HG03280 (cell line): ENCODE results near the gene SND1.
"Not testable (repeated sequence)": the region's sequence is repeated elsewhere in the genome, so short reads cannot be mapped to it uniquely, and the experiment has no call there.

Source experiments
- ATAC-seq: cut with Tn5 transposase; IDR thresholded peaks from one replicate; pipeline ENCODE4 v1.9.1; 2021; ENCODE audit warnings: mild to moderate bottlenecking, moderate library complexity; ENCODE audit not compliant: unreplicated experiment

Gene SND1

GRCh38 chr7:127900732-127901685 lies 249.0 kb downstream of the SND1 start:
- peak; percentile 45 for ATAC-seq

GRCh38 chr7:127901895-127902703 lies 250.1 kb downstream of the SND1 start:
- ATAC-seq: no peak

- ATAC-seq: not testable (repeated sequence)
Observed at GRCh38 chr7:127902753-127903152, 250.8 kb downstream of the SND1 start.

- no peak for ATAC-seq
Observed at GRCh38 chr7:127903892-127904669, 252.1 kb downstream of the SND1 start.

- no peak for ATAC-seq
Observed at GRCh38 chr7:127904670-127904985, 252.6 kb downstream of the SND1 start.

GRCh38 chr7:127905021-127905420 lies 253.0 kb downstream of the SND1 start:
- no peak for ATAC-seq

GRCh38 chr7:127905491-127906330 lies 253.7 kb downstream of the SND1 start:
- no peak for ATAC-seq

GRCh38 chr7:127907110-127908040 lies 255.4 kb downstream of the SND1 start:
- ATAC-seq: no peak

- ATAC-seq: no peak
Observed at GRCh38 chr7:127908430-127909258, 256.6 kb downstream of the SND1 start.

- ATAC-seq: no peak
Observed at GRCh38 chr7:127909424-127910152, 257.6 kb downstream of the SND1 start.

GRCh38 chr7:127910670-127911069 lies 258.7 kb downstream of the SND1 start:
- no peak for ATAC-seq

GRCh38 chr7:127911968-127912511 lies 260.0 kb downstream of the SND1 start:
- ATAC-seq: peak; percentile 82

GRCh38 chr7:127912901-127913300 lies 260.9 kb downstream of the SND1 start:
- no peak for ATAC-seq

GRCh38 chr7:127913686-127914085 lies 261.7 kb downstream of the SND1 start:
- no peak for ATAC-seq

- no peak for ATAC-seq
Observed at GRCh38 chr7:127914693-127915092, 262.7 kb downstream of the SND1 start.

GRCh38 chr7:127916735-127917134 lies 264.7 kb downstream of the SND1 start:
- ATAC-seq: no peak

- no peak for ATAC-seq
Observed at GRCh38 chr7:127918130-127918529, 266.1 kb downstream of the SND1 start.
